ENCODE measurements around the gene LONP2. TPM values are rescaled to one million over a fixed set of nuclear protein-coding genes. Genes with fewer than 3 reads are reported as not detected.
A peak's percentile ranks its signal among the peaks of the same experiment; 100 is the strongest.

Gene LONP2
- total and polyA plus RNA-seq, 10 of the 15 experiments (the other 5 are each of a cell fraction or from before 2014, with no cell fraction given), result 8.3 to 48.0 (median 34.8) TPM

GRCh38 chr16:48383877-48384519 is 139.9 kb downstream of the LONP2 start (continued):
- no peak for TF ChIP-seq BHLHE40 (IDR thresholded peaks at IDR 0.05; ENCODE audit: borderline replicate concordance in 1 of 2, low read depth in 2 of 2, low read length in 1 of 2)

GRCh38 chr16:48384520-48385252 is 140.6 kb downstream of the LONP2 start:
- Histone ChIP-seq H3K9me3 (replicated peaks; ENCODE audit: control insufficient read depth, insufficient read depth, low read length) (no peaks in the 10 kb centered on the region), H3K4me1 (ENCODE audit: control insufficient read depth, insufficient read depth, low read length) (no peaks in the 10 kb centered on the region; the same call in 1 of the 2 replicates), H4K20me1 (ENCODE audit: control insufficient read depth, insufficient read depth) (no peaks in the 10 kb centered on the region), H3K9ac (ENCODE audit: control insufficient read depth, insufficient read depth, low read length) (peak overlapping the region; percentile 98), H3K27ac (ENCODE audit: control insufficient read depth, insufficient read depth) (peak overlapping the region; percentile 83), H3K27me3 (replicated peaks in 1 of 2; ENCODE audit: control insufficient read depth in 2 of 2, insufficient read depth in 2 of 2, low read length in 1 of 2) (no peaks in the 10 kb centered on the region), H3K36me3 (ENCODE audit: control insufficient read depth in 2 of 2, insufficient read depth in 2 of 2, low read length in 1 of 2) (no peaks in the 10 kb centered on the region), H3K4me2 (ENCODE audit: control insufficient read depth, insufficient read depth) (peak overlapping the region; percentile 73; the same call in 1 of the 2 replicates), H3K4me3 (peak overlapping the region; percentile 93), H3K79me2 (ENCODE audit: control insufficient read depth, insufficient read depth, low read length) (peaks cover 47% of the 10 kb centered on the region), H2AFZ (ENCODE audit: control insufficient read depth, low read depth, low read length) (peak overlapping the region; percentile 63)
- in situ Hi-C loops (cut with MboI) (no loop called here), intact Hi-C loops (cut with micrococcal nuclease; ENCODE audit: unreplicated experiment) (loop anchor here (2.0 kb wide), 1 partner anchor 18 kb away; no protein-coding TSS in a partner anchor)
- under 1% methylated on average over 46 of the region's 103 CpGs for WGBS (ENCODE audit: insufficient coverage, insufficient replicate concordance, low lambda C conversion rate, missing lambda C conversion rate)
- TF ChIP-seq YY1 (IDR thresholded peaks at IDR 0.05; ENCODE audit: low read depth, low read length) (peak; percentile 64), CBFB (IDR thresholded peaks at IDR 0.05; ENCODE audit: low read depth) (no peak), ZNF217 (IDR thresholded peaks at IDR 0.05) (peak; percentile 54; the same call in 1 of the 2 replicates), EGR1 (IDR thresholded peaks at IDR 0.05; ENCODE audit: borderline replicate concordance in 1 of 2, low read depth in 2 of 2, low read length in 2 of 2) (peak in 1 of 2 experiments; percentile 26; a peak in 1 of 3 replicates), BHLHE40 (IDR thresholded peaks at IDR 0.05; ENCODE audit: borderline replicate concordance in 1 of 2, low read depth in 2 of 2, low read length in 1 of 2) (peak; percentile 56 to 70; a peak in 2 of 4 replicates), BACH1 (IDR thresholded peaks at IDR 0.05; ENCODE audit: borderline replicate concordance) (no peak), TCF3 (IDR thresholded peaks at IDR 0.05; ENCODE audit: borderline replicate concordance, insufficient read depth, low read depth, low read length) (0 out of 2 replicates have a peak, but pooled peaks have one; percentile 2)
- SMC1A ChIA-PET (ENCODE audit: uncharacterized antibody, unreplicated experiment), result interaction anchor here (1.2 to 12.1 kb wide), 5 partner anchors 18 to 228 kb away, joined by 3 to 112 read pairs (median 5); no protein-coding TSS in a partner anchor
- ATAC-seq (peak; percentile 69), DNase-seq (ENCODE audit: low read depth, low spot score) (no peak), FAIRE-seq (no peak)
- BruUV-seq (replicated peaks), result no TSS peak
- POLR2A ChIA-PET, result interaction anchor here (0.6 to 1.5 kb wide), 11 partner anchors 8 to 923 kb away, joined by 3 to 7 read pairs (median 4); partner anchors contain the start of genes ITFG1 and PHKB
- CTCF ChIA-PET, result interaction anchor here (1.4 to 3.0 kb wide), 7 partner anchors 16 to 246 kb away, joined by 4 to 14 read pairs (median 8); no protein-coding TSS in a partner anchor
- RAD21 ChIA-PET (ENCODE audit: unreplicated experiment), result interaction anchor here (0.9 to 4.4 kb wide), 6 partner anchors 18 to 239 kb away, joined by 3 to 30 read pairs (median 4); no protein-coding TSS in a partner anchor
